Left ventricle myocardium inferior (tissue), 1 donor: ENCODE results near the gene PCCA. TPM values are rescaled to one million over a fixed set of nuclear protein-coding genes. Genes with fewer than 3 reads are reported as not detected.

Experiments used
- DNase-seq: peaks from one replicate; pipeline ENCODE4 v3.0.0-alpha.2; 2020
- H3K27ac ChIP-seq: fragments of 200-600 bp; replicated peaks from 2 replicates; pipeline ENCODE4 v1.8.0; 2021
- H3K27me3 ChIP-seq: fragments of 200-600 bp; 2 replicates; pipeline ENCODE4 v1.8.0; 2021; ENCODE audit warnings: low read depth
- H3K36me3 ChIP-seq: fragments of 200-600 bp; 2 replicates; pipeline ENCODE4 v1.8.0; 2021
- H3K4me1 ChIP-seq: fragments of 200-600 bp; 2 replicates; pipeline ENCODE4 v1.8.0; 2021
- H3K4me3 ChIP-seq: fragments of 200-600 bp; 2 replicates; pipeline ENCODE4 v1.8.0; 2021; ENCODE audit warnings: mild to moderate bottlenecking, moderate library complexity
- H3K9me3 ChIP-seq: fragments of 200-600 bp; replicated peaks from 2 replicates; pipeline ENCODE4 v1.8.0; 2021
- CTCF ChIP-seq: fragments of 200-600 bp; IDR thresholded peaks from 2 replicates; pipeline ENCODE4 v1.8.0; 2021; ENCODE audit warnings: antibody characterized with exemption, mild to moderate bottlenecking, borderline replicate concordance
- intact Hi-C: fragments of 100-400 bp; cut with micrococcal nuclease; formaldehyde crosslinking; loops from one replicate; pipeline ENCODE4 v1.11.0; 2022
- total RNA-seq: library from RNA; stranded (reverse); fragmentation: NEBNext Ultra II Directional; extraction: Animal tissue kit (Norgen Biotek cat#: 25700); gene quantifications from one replicate; pipeline ENCODE4 v1.2.1, GENCODE V29; 2021
- donor health status: DM: no; HTN: yes; CAD: no; lungs with severe emphysema.

The PCCA gene
- total RNA-seq, 1 donor from 2014 or later: 65.4 TPM

DNA sequence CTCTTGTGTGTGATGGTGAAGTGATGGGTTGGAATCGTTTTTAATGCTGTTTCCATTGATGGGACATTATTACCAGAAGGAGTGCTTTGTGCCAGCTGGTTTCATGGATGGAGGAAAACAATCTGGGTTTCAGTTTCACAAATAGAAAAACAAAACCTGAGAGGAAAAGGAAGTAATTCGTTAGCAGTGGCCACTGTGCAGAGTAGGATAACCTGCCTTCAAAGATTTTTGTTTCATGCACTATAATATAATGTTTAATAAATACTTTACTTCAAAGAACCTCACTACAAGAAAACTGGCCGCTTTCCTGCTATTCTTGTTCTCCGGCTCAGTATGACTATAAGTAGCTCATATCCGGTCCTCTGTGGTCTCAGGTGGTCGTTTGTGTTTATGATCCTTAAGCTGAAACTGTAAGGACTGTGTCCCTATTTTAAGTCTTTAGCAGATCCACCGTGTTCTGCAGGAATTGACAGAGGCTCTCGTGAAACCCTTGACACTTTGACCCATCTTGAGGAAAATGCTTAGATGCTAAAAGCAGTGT, 395.0 kb downstream of the PCCA start:
- intact Hi-C loops: no loop called here
- no peaks in the 10 kb centered on the region for H3K36me3 ChIP-seq
- DNase-seq: no peak
- no peak for TF ChIP-seq CTCF
- H3K27me3 ChIP-seq: no peaks in the 10 kb centered on the region
- no peak overlapping the region for H3K27ac ChIP-seq
- peaks cover 18% of the 10 kb centered on the region for H3K4me1 ChIP-seq
- H3K4me3 ChIP-seq: no peak overlapping the region
- H3K9me3 ChIP-seq: no peaks in the 10 kb centered on the region

DNA sequence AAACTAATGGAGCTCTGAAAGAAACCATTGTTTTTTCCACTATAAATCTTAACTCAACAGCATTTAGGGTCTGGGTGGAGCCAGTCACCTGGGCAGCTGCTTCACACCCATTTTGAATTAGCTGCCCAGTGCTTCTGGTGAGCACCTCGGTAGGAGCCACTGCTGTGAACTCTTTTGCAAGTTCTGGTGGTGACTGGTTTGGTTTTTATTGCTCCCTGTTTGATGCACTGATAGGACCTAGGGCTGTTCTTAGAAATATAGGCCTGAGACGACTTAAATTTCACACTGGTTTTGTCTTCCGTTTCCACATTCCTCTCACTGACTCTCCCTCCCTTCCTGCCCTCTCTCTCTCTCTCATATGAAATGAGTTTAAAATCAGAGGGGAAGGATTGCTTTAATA, 395.8 kb downstream of the PCCA start:
- intact Hi-C loops: no loop called here
- Histone ChIP-seq H3K36me3 (no peaks in the 10 kb centered on the region), H3K4me3 (no peak overlapping the region), H3K27ac (no peak overlapping the region), H3K9me3 (no peaks in the 10 kb centered on the region), H3K4me1 (peaks cover 18% of the 10 kb centered on the region), H3K27me3 (no peaks in the 10 kb centered on the region)
- DNase-seq: no peak
- no peak for TF ChIP-seq CTCF

DNA sequence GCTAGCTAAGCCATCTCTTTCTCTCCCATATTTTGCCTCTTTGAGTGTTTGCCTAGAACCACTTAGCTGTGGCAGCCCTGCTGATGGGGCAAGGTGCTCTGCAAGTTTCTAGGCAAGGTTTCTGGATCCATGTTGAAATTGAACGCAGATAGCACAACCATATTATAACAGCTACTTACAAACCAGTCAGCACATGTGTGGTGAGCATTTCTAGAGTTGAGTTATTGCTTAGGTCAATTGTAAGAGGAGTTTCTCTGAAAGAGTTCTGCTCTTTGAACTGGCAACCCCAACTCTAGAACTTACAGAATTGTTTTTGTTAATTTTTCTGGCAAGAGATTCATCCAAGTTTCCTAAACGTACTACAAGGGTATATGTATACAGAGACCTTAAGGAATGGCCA, 396.4 kb downstream of the PCCA start:
- H3K4me1 ChIP-seq: peaks cover 18% of the 10 kb centered on the region
- no peak for TF ChIP-seq CTCF
- H3K27me3 ChIP-seq: no peaks in the 10 kb centered on the region
- intact Hi-C loops: no loop called here
- no peak overlapping the region for H3K27ac ChIP-seq
- H3K36me3 ChIP-seq: no peaks in the 10 kb centered on the region
- no peaks in the 10 kb centered on the region for H3K9me3 ChIP-seq
- H3K4me3 ChIP-seq: no peak overlapping the region
- no peak for DNase-seq

DNA sequence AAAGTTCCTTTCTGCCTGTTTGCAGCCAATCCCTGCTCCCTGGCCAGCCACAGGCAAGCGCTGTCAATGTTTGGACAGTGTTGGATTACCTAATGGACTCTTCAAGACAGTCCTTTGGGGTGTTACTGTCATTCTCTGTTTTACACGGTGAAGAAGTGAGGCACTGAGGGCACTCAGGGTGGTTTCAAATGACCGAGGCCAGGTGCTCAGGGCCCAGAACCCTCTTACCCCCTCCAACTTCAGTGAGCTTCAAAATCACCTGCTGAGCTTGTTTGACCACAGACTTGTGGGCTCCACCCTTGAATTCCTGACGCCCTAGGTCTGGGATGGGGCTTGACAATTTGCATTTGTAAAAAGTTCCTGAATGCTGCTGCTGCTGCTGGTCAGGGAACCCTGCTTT, 401.8 kb downstream of the PCCA start:
- Histone ChIP-seq H3K4me1 (no peaks in the 10 kb centered on the region), H3K4me3 (no peak overlapping the region), H3K27me3 (no peaks in the 10 kb centered on the region), H3K27ac (peak overlapping the region; percentile 44), H3K36me3 (no peaks in the 10 kb centered on the region), H3K9me3 (no peaks in the 10 kb centered on the region)
- no peak for DNase-seq
- TF ChIP-seq CTCF: no peak
- intact Hi-C loops: no loop called here

- H3K27ac ChIP-seq: peak overlapping the region; percentile 44
- H3K9me3 ChIP-seq: no peaks in the 10 kb centered on the region
- H3K36me3 ChIP-seq: no peaks in the 10 kb centered on the region
- H3K4me3 ChIP-seq: no peak overlapping the region
- H3K4me1 ChIP-seq: no peaks in the 10 kb centered on the region
- peak; percentile 18 for TF ChIP-seq CTCF
- intact Hi-C loops: no loop called here
- no peaks in the 10 kb centered on the region for H3K27me3 ChIP-seq
- DNase-seq: peak; percentile 45
Measured at GRCh38 chr13:100491164-100491842, 402.4 kb downstream of the PCCA start.
